Measurements from ENCODE around the gene CEMIP2. TPM values are rescaled to one million over a fixed set of nuclear protein-coding genes. Genes with fewer than 3 reads are reported as not detected.
"Not testable (repeated sequence)": the region's sequence is repeated elsewhere in the genome, so short reads cannot be mapped to it uniquely, and the experiment has no call there.

The CEMIP2 gene, protein sequence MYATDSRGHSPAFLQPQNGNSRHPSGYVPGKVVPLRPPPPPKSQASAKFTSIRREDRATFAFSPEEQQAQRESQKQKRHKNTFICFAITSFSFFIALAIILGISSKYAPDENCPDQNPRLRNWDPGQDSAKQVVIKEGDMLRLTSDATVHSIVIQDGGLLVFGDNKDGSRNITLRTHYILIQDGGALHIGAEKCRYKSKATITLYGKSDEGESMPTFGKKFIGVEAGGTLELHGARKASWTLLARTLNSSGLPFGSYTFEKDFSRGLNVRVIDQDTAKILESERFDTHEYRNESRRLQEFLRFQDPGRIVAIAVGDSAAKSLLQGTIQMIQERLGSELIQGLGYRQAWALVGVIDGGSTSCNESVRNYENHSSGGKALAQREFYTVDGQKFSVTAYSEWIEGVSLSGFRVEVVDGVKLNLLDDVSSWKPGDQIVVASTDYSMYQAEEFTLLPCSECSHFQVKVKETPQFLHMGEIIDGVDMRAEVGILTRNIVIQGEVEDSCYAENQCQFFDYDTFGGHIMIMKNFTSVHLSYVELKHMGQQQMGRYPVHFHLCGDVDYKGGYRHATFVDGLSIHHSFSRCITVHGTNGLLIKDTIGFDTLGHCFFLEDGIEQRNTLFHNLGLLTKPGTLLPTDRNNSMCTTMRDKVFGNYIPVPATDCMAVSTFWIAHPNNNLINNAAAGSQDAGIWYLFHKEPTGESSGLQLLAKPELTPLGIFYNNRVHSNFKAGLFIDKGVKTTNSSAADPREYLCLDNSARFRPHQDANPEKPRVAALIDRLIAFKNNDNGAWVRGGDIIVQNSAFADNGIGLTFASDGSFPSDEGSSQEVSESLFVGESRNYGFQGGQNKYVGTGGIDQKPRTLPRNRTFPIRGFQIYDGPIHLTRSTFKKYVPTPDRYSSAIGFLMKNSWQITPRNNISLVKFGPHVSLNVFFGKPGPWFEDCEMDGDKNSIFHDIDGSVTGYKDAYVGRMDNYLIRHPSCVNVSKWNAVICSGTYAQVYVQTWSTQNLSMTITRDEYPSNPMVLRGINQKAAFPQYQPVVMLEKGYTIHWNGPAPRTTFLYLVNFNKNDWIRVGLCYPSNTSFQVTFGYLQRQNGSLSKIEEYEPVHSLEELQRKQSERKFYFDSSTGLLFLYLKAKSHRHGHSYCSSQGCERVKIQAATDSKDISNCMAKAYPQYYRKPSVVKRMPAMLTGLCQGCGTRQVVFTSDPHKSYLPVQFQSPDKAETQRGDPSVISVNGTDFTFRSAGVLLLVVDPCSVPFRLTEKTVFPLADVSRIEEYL (N-terminal part only)
- 198 TPM for polyA plus RNA-seq (2013, experiment 1 of 2)
- 190 TPM for polyA plus RNA-seq (2013, experiment 2 of 2)

- Histone ChIP-seq H3K4me1 (ENCODE audit: control insufficient read depth, insufficient read depth, low read length, poor library complexity, severe bottlenecking) (peaks cover 26% of the 10 kb centered on the region), H3K36me3 (ENCODE audit: control insufficient read depth, insufficient read depth, low read length) (no peaks in the 10 kb centered on the region), H3K27ac (ENCODE audit: low read depth, low read length, severe bottlenecking) (peak within 1 kb of the TSS; percentile 92), H3K9me3 (ENCODE audit: control insufficient read depth, low read length) (no peaks in the 10 kb centered on the region), H3K4me3 (ENCODE audit: extremely low read depth, insufficient read depth, low read length, poor library complexity, severe bottlenecking) (peak within 1 kb of the TSS; percentile 88)
- WGBS, 2 experiments (ENCODE audit: insufficient coverage in 2 of 2) = 0% methylated on average over 38 to 40 of the region's 86 CpGs
Observed at GRCh38 chr9:71768388-71769174, at the start of gene CEMIP2. CEMIP2 (minus strand) TSS chr9:71768513; CDS start chr9:71750373, 18,140 bp downstream.

DNA sequence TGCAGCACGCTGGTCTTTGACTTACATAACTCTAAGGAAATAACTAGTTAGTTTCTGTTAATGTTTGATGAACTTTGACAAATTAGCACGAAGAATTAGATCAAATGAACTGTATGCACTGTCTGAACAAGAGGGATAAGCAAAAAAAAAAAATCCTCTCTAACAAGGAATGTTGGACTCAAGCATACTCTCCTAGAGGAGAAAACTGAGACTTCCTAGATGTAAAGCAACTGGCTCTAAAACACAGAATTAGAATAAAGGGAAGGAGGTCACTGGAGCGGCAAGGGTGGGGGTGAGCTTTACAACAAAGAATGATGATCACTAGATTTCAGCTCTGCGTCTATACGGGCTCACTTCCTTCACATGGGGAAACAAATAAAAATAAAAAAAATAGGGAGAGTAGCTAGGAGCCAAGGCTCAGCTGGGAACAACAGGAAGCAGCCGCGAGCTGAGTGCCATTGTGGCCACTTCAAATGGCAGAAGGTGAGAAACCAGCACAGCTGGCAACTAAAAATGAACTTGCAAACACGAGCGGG, 48.7 kb upstream of the CEMIP2 start:
- 78 to 81% methylated on average over 5 to 7 of the region's 9 CpGs for WGBS, 2 experiments (ENCODE audit: insufficient coverage in 2 of 2)
- no peaks in the 10 kb centered on the region for H3K9me3 ChIP-seq (ENCODE audit: control insufficient read depth, low read length)

GRCh38 chr9:71814815-71815214, 46.5 kb upstream of the CEMIP2 start:
- no peak overlapping the region for H3K4me3 ChIP-seq (ENCODE audit: extremely low read depth, insufficient read depth, low read length, poor library complexity, severe bottlenecking)
- no peaks in the 10 kb centered on the region for H3K36me3 ChIP-seq (ENCODE audit: control insufficient read depth, insufficient read depth, low read length)
- H3K9me3 ChIP-seq (ENCODE audit: control insufficient read depth, low read length) = no peaks in the 10 kb centered on the region
- 100% methylated on average over 1 of the region's 3 CpGs for WGBS, 2 experiments (ENCODE audit: insufficient coverage in 2 of 2)
- no peak overlapping the region for H3K27ac ChIP-seq (ENCODE audit: low read depth, low read length, severe bottlenecking)
- peaks cover 8% of the 10 kb centered on the region for H3K4me1 ChIP-seq (ENCODE audit: control insufficient read depth, insufficient read depth, low read length, poor library complexity, severe bottlenecking)

More for the DNA sequence above, 48.7 kb upstream of the CEMIP2 start:
- Histone ChIP-seq H3K4me1 (ENCODE audit: control insufficient read depth, insufficient read depth, low read length, poor library complexity, severe bottlenecking) (peaks cover 17% of the 10 kb centered on the region), H3K4me3 (ENCODE audit: extremely low read depth, insufficient read depth, low read length, poor library complexity, severe bottlenecking) (no peak overlapping the region), H3K27ac (ENCODE audit: low read depth, low read length, severe bottlenecking) (no peak overlapping the region), H3K36me3 (ENCODE audit: control insufficient read depth, insufficient read depth, low read length) (no peaks in the 10 kb centered on the region)

DNA sequence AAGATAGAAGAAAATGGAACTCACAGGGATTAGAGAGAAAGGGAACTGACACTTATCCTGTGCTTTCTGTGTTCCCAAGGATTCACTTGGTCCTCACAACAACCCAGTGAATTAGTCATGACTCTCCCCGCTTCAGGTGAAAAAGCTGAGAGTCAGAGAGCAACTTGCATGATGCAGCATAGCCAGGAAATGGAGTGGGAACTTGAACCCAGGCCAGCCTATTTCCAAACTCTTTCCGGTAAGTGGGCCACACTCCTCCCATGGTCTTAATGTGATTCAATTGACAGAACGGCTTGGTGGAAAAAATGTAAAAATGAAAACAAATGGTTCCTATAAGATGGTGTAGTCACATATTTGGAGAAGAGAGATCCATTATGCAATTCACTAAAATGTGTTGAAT, 45.9 kb upstream of the CEMIP2 start:
- Histone ChIP-seq H3K27ac (ENCODE audit: low read depth, low read length, severe bottlenecking) (no peak overlapping the region), H3K9me3 (ENCODE audit: control insufficient read depth, low read length) (no peaks in the 10 kb centered on the region), H3K4me1 (ENCODE audit: control insufficient read depth, insufficient read depth, low read length, poor library complexity, severe bottlenecking) (peaks cover 8% of the 10 kb centered on the region), H3K4me3 (ENCODE audit: extremely low read depth, insufficient read depth, low read length, poor library complexity, severe bottlenecking) (no peak overlapping the region), H3K36me3 (ENCODE audit: control insufficient read depth, insufficient read depth, low read length) (no peaks in the 10 kb centered on the region)
- 100% methylated on average over 1 to 3 of the region's 3 CpGs for WGBS, 2 experiments (ENCODE audit: insufficient coverage in 2 of 2)

GRCh38 chr9:71812385-71812784, 44.1 kb upstream of the CEMIP2 start:
- peaks cover 11% of the 10 kb centered on the region for H3K4me1 ChIP-seq (ENCODE audit: control insufficient read depth, insufficient read depth, low read length, poor library complexity, severe bottlenecking)
- no peak overlapping the region for H3K4me3 ChIP-seq (ENCODE audit: extremely low read depth, insufficient read depth, low read length, poor library complexity, severe bottlenecking)
- H3K27ac ChIP-seq (ENCODE audit: low read depth, low read length, severe bottlenecking) = no peak overlapping the region
- WGBS, 2 experiments (ENCODE audit: insufficient coverage in 2 of 2) = 92 to 96% methylated on average over 4 of the region's 4 CpGs
- H3K36me3 ChIP-seq (ENCODE audit: control insufficient read depth, insufficient read depth, low read length) = no peaks in the 10 kb centered on the region
- H3K9me3 ChIP-seq (ENCODE audit: control insufficient read depth, low read length) = no peaks in the 10 kb centered on the region

- Histone ChIP-seq H3K36me3 (ENCODE audit: control insufficient read depth, insufficient read depth, low read length) (no peaks in the 10 kb centered on the region), H3K4me3 (ENCODE audit: extremely low read depth, insufficient read depth, low read length, poor library complexity, severe bottlenecking) (no peak overlapping the region), H3K4me1 (ENCODE audit: control insufficient read depth, insufficient read depth, low read length, poor library complexity, severe bottlenecking) (peaks cover 11% of the 10 kb centered on the region), H3K9me3 (ENCODE audit: control insufficient read depth, low read length) (no peaks in the 10 kb centered on the region), H3K27ac (ENCODE audit: low read depth, low read length, severe bottlenecking) (no peak overlapping the region)
- WGBS, 2 experiments (ENCODE audit: insufficient coverage in 2 of 2) = 80 to 91% methylated on average over 1 to 2 of the region's 2 CpGs
Observed at GRCh38 chr9:71808068-71808467, 39.8 kb upstream of the CEMIP2 start.

GRCh38 chr9:71806901-71807307, 38.6 kb upstream of the CEMIP2 start:
- Histone ChIP-seq H3K4me1 (ENCODE audit: control insufficient read depth, insufficient read depth, low read length, poor library complexity, severe bottlenecking) (peaks cover 3% of the 10 kb centered on the region), H3K4me3 (ENCODE audit: extremely low read depth, insufficient read depth, low read length, poor library complexity, severe bottlenecking) (no peak overlapping the region), H3K27ac (ENCODE audit: low read depth, low read length, severe bottlenecking) (no peak overlapping the region), H3K36me3 (ENCODE audit: control insufficient read depth, insufficient read depth, low read length) (no peaks in the 10 kb centered on the region), H3K9me3 (ENCODE audit: control insufficient read depth, low read length) (no peaks in the 10 kb centered on the region)
- whole genome bisulfite sequencing, 2 experiments (ENCODE audit: insufficient coverage in 2 of 2) = no CpG with 5 or more reads among the region's 1 CpG

DNA sequence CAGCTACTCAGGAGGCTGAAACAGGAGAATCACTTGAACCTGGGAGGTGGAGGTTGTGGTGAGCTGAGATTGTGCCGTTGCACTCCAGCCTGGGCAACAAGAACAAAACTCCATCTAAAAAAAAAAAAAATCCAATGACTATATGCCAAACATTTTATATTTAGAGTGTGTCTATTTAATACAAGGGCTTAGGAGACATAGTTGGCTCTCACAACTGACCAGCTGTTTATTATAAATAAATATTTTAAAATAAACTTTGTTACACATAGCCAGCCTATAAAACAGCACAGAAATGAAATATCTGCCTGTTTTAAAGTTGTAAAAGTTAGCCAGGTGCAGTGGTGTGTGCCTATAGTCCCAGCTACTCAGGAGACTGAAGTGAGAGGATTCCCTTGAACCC, 36.8 kb upstream of the CEMIP2 start:
- H3K4me3 ChIP-seq (ENCODE audit: extremely low read depth, insufficient read depth, low read length, poor library complexity, severe bottlenecking); H3K4me1 ChIP-seq (ENCODE audit: control insufficient read depth, insufficient read depth, low read length, poor library complexity, severe bottlenecking); H3K36me3 ChIP-seq (ENCODE audit: control insufficient read depth, insufficient read depth, low read length); H3K27ac ChIP-seq (ENCODE audit: low read depth, low read length, severe bottlenecking); H3K9me3 ChIP-seq (ENCODE audit: control insufficient read depth, low read length): not testable (repeated sequence)
- WGBS, 2 experiments (ENCODE audit: insufficient coverage in 2 of 2) = no CpG with 5 or more reads among the region's 1 CpG

GRCh38 chr9:71801826-71802225, 33.5 kb upstream of the CEMIP2 start:
- H3K9me3 ChIP-seq (ENCODE audit: control insufficient read depth, low read length) = no peaks in the 10 kb centered on the region
- H3K27ac ChIP-seq (ENCODE audit: low read depth, low read length, severe bottlenecking) = no peak overlapping the region
- 80 to 93% methylated on average over 2 to 3 of the region's 3 CpGs for WGBS, 2 experiments (ENCODE audit: insufficient coverage in 2 of 2)
- H3K4me3 ChIP-seq (ENCODE audit: extremely low read depth, insufficient read depth, low read length, poor library complexity, severe bottlenecking) = no peak overlapping the region
- H3K36me3 ChIP-seq (ENCODE audit: control insufficient read depth, insufficient read depth, low read length) = no peaks in the 10 kb centered on the region
- H3K4me1 ChIP-seq (ENCODE audit: control insufficient read depth, insufficient read depth, low read length, poor library complexity, severe bottlenecking) = no peaks in the 10 kb centered on the region
